Erythroblast (primary cell): ENCODE results near the gene RNF26.

Experiments
- GATA1 ChIP-seq: IDR thresholded peaks from 2 replicates; pipeline ENCODE4 v1.6.1; 2011; ENCODE audit warnings: low read depth, mild to moderate bottlenecking, control low read depth, low read length, moderate library complexity
- POLR2A ChIP-seq: IDR thresholded peaks from 2 replicates; pipeline ENCODE4 v1.6.1; 2011; ENCODE audit warnings: mild to moderate bottlenecking, low read length

- TF ChIP-seq POLR2A (no peak), GATA1 (no peak)
Measured at GRCh38 chr11:119309411-119309810, 24.9 kb upstream of the RNF26 start.
